HG02870 (cell line): ENCODE results near the gene TNFSF13.

Experiments
- ATAC-seq: cut with Tn5 transposase; IDR thresholded peaks from one replicate; pipeline ENCODE4 v1.9.1; 2021; ENCODE audit warnings: mild to moderate bottlenecking, moderate library complexity; ENCODE audit not compliant: unreplicated experiment

Gene TNFSF13

GRCh38 chr17:7573324-7574080 lies 15.0 kb downstream of the TNFSF13 start:
- no peak for ATAC-seq

- ATAC-seq: no peak
Measured at GRCh38 chr17:7574176-7574953, 15.8 kb downstream of the TNFSF13 start.

GRCh38 chr17:7575481-7575883 lies 16.9 kb downstream of the TNFSF13 start:
- ATAC-seq: no peak

DNA sequence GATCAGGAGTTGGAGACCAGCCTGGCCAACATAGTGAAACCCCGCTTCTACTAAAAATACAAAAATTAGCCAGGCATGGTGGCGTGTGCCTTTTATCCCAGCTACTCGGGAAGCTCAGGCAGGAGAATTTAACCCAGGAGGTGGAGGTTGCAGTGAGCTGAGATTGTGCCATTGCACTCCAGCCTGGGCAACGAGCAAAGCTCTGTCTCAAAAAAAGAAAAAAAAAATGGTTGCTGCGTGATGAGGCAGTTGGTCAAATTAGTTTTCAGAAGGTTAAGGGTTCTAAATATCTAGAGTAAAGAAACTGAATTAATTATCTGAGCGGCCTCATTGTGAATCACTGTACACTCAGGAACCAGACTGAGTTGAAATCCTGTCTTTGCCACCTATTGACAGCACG lies 17.4 kb downstream of the TNFSF13 start:
- no peak for ATAC-seq

GRCh38 chr17:7576432-7576937 lies 17.9 kb downstream of the TNFSF13 start:
- no peak for ATAC-seq

DNA sequence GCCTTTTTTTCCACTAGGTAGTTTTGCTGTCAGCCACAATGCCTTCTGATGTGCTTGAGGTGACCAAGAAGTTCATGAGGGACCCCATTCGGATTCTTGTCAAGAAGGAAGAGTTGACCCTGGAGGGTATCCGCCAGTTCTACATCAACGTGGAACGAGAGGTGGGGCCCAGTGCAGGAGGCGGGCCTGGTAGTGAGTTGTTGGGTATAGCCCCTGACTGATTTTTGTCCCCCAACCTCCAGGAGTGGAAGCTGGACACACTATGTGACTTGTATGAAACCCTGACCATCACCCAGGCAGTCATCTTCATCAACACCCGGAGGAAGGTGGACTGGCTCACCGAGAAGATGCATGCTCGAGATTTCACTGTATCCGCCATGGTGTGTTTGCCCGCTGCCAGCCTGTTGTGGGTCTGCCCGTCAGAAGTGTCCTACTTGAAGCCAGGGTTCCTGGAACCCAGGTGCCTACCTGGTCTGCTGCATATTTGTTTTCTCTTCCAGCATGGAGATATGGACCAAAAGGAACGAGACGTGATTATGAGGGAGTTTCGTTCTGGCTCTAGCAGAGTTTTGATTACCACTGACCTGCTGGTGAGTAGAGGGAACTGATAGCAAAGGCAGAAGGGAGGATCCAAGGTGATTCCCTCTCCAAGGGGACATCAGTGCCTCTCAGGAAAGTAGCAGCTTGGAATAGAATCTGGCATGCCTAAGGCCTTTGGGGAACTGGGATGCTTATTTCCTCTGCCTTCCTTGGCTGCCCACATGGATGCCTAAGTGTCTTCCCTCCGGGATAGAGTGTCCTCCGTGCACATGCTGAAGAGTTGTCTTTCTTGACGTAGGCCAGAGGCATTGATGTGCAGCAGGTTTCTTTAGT lies 19.0 kb downstream of the TNFSF13 start:
- no peak for ATAC-seq

DNA sequence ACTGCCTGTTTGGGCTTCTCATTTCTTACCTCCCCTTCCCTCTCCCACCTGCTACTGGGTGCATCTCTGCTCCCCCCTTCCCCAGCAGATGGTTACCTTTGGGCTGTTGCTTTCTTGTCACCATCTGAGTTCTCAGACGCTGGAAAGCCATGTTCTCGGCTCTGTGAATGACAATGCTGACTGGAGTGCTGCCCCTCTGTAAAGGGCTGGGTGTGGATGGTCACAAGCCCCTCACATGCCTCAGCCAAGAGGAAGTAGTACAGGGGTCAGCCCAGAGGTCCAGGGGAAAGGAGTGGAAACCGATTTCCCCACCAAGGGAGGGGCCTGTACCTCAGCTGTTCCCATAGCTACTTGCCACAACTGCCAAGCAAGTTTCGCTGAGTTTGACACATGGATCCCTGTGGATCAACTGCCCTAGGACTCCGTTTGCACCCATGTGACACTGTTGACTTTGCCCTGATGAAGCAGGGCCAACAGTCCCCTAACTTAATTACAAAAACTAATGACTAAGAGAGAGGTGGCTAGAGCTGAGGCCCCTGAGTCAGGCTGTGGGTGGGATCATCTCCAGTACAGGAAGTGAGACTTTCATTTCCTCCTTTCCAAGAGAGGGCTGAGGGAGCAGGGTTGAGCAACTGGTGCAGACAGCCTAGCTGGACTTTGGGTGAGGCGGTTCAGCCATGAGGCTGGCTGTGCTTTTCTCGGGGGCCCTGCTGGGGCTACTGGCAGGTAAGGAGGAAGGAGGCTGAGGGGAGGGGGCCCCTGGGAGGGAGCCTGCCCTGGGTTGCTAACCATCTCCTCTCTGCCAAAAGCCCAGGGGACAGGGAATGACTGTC lies 20.7 kb downstream of the TNFSF13 start, which contains the start of gene CD68:
Gene CD68, plus strand, starts transcription at position 638 of the 833 bp plus-strand sequence. Its CDS starts 40 bp downstream, at position 678.
- ATAC-seq: peak; percentile 55

DNA sequence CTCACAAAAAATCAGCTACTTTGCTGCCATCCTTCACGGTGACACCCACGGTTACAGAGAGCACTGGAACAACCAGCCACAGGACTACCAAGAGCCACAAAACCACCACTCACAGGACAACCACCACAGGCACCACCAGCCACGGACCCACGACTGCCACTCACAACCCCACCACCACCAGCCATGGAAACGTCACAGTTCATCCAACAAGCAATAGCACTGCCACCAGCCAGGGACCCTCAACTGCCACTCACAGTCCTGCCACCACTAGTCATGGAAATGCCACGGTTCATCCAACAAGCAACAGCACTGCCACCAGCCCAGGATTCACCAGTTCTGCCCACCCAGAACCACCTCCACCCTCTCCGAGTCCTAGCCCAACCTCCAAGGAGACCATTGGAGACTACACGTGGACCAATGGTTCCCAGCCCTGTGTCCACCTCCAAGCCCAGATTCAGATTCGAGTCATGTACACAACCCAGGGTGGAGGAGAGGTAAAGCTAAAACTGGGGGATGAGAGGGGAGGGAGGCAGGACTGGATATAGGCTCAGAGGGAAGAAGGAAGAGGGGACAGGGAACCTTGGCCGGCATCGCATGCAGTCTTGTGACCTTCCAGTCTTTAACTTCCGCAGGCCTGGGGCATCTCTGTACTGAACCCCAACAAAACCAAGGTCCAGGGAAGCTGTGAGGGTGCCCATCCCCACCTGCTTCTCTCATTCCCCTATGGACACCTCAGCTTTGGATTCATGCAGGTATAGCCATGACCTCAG lies 21.5 kb downstream of the TNFSF13 start:
- no peak for ATAC-seq

DNA sequence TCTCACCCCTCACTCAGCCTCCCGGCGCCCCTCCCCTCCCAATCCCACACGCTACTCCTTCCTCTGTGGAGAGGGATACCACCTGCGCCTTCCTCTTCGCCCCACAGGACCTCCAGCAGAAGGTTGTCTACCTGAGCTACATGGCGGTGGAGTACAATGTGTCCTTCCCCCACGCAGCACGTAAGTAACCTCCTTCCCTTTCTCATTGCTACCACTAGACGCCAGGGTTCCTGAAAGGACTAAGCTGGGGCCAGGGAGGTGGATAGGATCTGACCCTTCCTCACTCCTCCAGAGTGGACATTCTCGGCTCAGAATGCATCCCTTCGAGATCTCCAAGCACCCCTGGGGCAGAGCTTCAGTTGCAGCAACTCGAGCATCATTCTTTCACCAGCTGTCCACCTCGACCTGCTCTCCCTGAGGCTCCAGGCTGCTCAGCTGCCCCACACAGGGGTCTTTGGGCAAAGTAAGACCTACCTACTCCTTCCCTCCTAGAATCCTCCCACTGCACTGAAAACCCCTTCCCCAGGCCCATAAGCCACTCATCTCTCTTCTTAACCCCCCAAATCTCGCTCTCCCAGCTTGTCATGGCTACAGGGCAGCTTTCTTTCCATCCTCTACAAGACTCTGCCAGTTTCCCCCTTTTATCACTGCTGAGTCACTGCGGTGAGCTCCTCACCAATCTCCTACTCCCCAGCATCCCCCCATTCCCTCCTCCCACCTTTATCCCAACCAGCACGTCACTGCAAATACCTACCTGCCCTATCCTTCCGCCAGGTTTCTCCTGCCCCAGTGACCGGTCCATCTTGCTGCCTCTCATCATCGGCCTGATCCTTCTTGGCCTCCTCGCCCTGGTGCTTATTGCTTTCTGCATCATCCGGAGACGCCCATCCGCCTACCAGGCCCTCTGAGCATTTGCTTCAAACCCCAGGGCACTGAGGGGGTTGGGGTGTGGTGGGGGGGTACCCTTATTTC lies 22.3 kb downstream of the TNFSF13 start:
- no peak for ATAC-seq

DNA sequence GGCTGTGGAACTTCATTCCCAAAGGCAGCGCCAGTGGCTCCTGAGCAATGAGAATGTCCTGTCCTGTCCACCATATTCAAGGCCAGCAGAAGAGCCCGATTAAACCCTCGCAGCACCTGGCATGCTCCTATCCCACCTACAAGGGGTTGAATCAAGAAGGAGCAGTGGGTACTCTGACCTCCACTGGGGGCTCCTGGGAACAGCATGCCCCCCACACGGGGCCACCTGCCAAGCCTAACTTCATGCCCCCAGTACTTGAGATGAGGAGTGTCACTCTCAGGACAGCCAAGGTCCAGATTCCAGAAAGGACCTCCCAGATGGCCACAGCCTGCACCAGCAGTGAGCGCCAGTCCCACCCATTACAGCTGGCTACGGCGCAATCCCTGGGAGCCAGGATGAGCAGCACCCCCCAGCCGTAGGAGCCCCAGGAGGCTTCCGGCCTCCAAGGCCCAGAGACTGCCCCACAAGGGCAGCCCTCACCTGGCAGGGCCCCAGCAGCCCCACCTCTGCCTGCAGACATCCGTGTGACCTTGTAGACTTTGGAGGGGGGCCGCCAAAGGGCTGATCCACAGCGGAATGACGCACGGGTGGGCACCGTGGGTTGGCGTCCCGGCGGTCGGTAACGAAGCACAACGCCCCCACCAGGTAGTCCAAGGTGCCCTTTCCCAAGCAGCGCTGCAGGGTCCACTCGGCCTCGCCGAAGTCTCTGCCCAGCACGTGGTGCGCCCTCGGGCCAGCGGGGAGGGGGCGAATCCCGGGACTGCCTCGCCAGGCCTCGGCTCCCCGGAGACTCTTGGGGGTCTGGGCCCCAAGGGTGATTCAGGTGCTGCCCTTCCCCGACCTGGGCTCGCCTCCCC lies 24.1 kb downstream of the TNFSF13 start:
- no peak for ATAC-seq

DNA sequence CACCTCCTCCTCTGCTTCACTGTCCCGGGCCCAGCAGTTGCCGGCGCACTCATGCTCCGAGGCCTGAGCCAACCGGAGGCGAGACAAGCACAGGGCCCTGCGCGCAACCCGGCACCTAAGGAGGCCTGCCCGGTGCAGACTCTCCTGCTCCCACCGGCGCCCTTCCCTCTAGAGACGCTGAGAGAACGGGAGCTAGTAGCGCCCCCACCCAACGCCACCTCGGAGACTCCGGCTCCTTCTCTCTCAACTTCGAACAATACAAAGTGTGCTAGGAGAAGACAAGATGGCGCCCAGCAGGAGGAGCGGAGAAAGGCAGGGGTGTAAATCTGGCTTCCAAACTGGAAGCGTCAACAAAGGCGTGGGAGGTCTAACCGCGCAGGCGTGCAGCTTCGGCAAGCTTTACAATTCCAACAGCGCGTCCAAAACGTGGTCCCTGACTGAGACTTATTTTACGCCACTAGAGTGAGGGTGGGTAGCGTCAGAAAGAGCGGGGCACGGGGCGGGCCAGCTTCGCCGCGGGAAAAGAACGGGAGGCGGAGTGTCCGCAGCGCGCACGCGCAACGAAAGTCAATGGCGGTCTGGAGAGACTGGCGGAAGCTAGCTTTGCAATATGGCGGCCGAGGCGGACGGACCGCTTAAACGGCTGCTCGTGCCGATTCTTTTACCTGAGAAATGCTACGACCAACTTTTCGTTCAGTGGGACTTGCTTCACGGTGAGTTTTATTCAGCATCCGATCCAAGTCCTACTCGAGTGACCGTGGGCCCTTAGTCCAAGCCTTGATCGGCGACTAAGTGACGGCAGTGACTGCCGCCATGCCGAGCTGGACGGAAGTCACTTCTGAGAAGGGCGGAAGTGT lies 24.9 kb downstream of the TNFSF13 start, which contains the start of gene MPDU1:
Gene MPDU1, plus strand, starts transcription at position 600 of the 857 bp plus-strand sequence. Its CDS starts 11 bp downstream, at position 611.
- peak; percentile 70 for ATAC-seq

GRCh38 chr17:7586673-7587419 lies 28.3 kb downstream of the TNFSF13 start:
- ATAC-seq: no peak

GRCh38 chr17:7587420-7588151 lies 29.0 kb downstream of the TNFSF13 start:
- no peak for ATAC-seq

GRCh38 chr17:7588553-7589203 lies 30.1 kb downstream of the TNFSF13 start:
- no peak for ATAC-seq
